Endothelial cell (in vitro differentiated cells): ENCODE results near the gene STXBP1. TPM values are rescaled to one million over a fixed set of nuclear protein-coding genes. Genes with fewer than 3 reads are reported as not detected.

ENCODE experiments used
- DNase-seq: peaks from one replicate; pipeline ENCODE4 v3.0.0; 2021; ENCODE audit warnings: low spot score
- H3K27ac Mint-ChIP-seq: one replicate; pipeline ENCODE4 v1.8.0; 2021; ENCODE audit warnings: mixed read lengths, inconsistent platforms; ENCODE audit not compliant: unreplicated experiment
- H3K27me3 Mint-ChIP-seq: one replicate; pipeline ENCODE4 v1.8.0; 2021; ENCODE audit warnings: mild to moderate bottlenecking, moderate library complexity, mixed read lengths, inconsistent platforms; ENCODE audit not compliant: unreplicated experiment
- H3K36me3 Mint-ChIP-seq: one replicate; pipeline ENCODE4 v1.8.0; 2021; ENCODE audit warnings: mild to moderate bottlenecking, low read depth, mixed read lengths, inconsistent platforms; ENCODE audit not compliant: unreplicated experiment
- H3K4me1 Mint-ChIP-seq: one replicate; pipeline ENCODE4 v1.8.0; 2021; ENCODE audit warnings: mild to moderate bottlenecking, mixed read lengths, inconsistent platforms; ENCODE audit not compliant: unreplicated experiment
- H3K4me3 Mint-ChIP-seq: one replicate; pipeline ENCODE4 v1.8.0; 2021; ENCODE audit warnings: mild to moderate bottlenecking, mixed read lengths, inconsistent platforms; ENCODE audit not compliant: unreplicated experiment
- H3K9me3 Mint-ChIP-seq: one replicate; pipeline ENCODE4 v1.8.0; 2021; ENCODE audit warnings: mixed read lengths, inconsistent platforms; ENCODE audit not compliant: unreplicated experiment
- CTCF ChIP-seq: fragments of 200-600 bp; sonication (generic); IDR thresholded peaks from one replicate; pipeline ENCODE4 v1.5.0; 2021; ENCODE audit warnings: antibody characterized with exemption; ENCODE audit not compliant: unreplicated experiment
- total RNA-seq: library from RNA; stranded (reverse); fragmentation: NEBNext Ultra II Directional; extraction: Animal tissue kit (Norgen Biotek cat#: 25700); gene quantifications from one replicate; pipeline ENCODE4 v1.2.1, GENCODE V29; 2021; ENCODE audit not compliant: unreplicated experiment

The STXBP1 gene
- total RNA-seq, 1 donor from 2014 or later, result 113 TPM

- Mint-ChIP-seq H3K27ac (no peak overlapping the region), H3K4me3 (no peak overlapping the region), H3K36me3 (peaks cover 5% of the 10 kb centered on the region), H3K4me1 (peaks cover 38% of the 10 kb centered on the region), H3K27me3 (peaks cover 4% of the 10 kb centered on the region), H3K9me3 (no peaks in the 10 kb centered on the region)
- DNase-seq, result no peak
- no peak for TF ChIP-seq CTCF
These were observed 14.8 kb downstream of the STXBP1 start for GRCh38 chr9:127626752-127627493.

- H3K27ac Mint-ChIP-seq, result no peak overlapping the region
- peaks cover 4% of the 10 kb centered on the region for H3K27me3 Mint-ChIP-seq
- DNase-seq, result no peak
- H3K9me3 Mint-ChIP-seq, result no peaks in the 10 kb centered on the region
- peaks cover 39% of the 10 kb centered on the region for H3K4me1 Mint-ChIP-seq
- no peak overlapping the region for H3K4me3 Mint-ChIP-seq
- TF ChIP-seq CTCF, result no peak
- peaks cover 5% of the 10 kb centered on the region for H3K36me3 Mint-ChIP-seq
These were observed 15.4 kb downstream of the STXBP1 start for GRCh38 chr9:127627494-127627855.

GRCh38 chr9:127628758-127629467, 16.8 kb downstream of the STXBP1 start:
- Mint-ChIP-seq H3K4me1 (peaks cover 54% of the 10 kb centered on the region), H3K9me3 (no peaks in the 10 kb centered on the region), H3K4me3 (peak overlapping the region; percentile 64), H3K27me3 (peaks cover 4% of the 10 kb centered on the region), H3K36me3 (peaks cover 5% of the 10 kb centered on the region), H3K27ac (peak overlapping the region; percentile 38)
- no peak for DNase-seq
- TF ChIP-seq CTCF, result no peak

- Mint-ChIP-seq H3K27ac (peak overlapping the region; percentile 72), H3K4me1 (peaks cover 60% of the 10 kb centered on the region), H3K9me3 (no peaks in the 10 kb centered on the region), H3K4me3 (peak overlapping the region; percentile 59), H3K36me3 (peaks cover 9% of the 10 kb centered on the region), H3K27me3 (peaks cover 4% of the 10 kb centered on the region)
- no peak for DNase-seq
- no peak for TF ChIP-seq CTCF
These were observed 17.5 kb downstream of the STXBP1 start for GRCh38 chr9:127629468-127630081.
